ENCODE data around the gene NOX5. TPM values are rescaled to one million over a fixed set of nuclear protein-coding genes. Genes with fewer than 3 reads are reported as not detected.

The NOX5 gene
- 0.11 TPM in 1 of 2 replicates, not detected in the other for total RNA-seq (2014; rRNA removed; shearing (Covaris generic))
- polyA plus RNA-seq (2016; fragmentation: Nextera tagmentation; extraction: Ambion mirVana) = 0.11 TPM in 1 of 2 replicates, not detected in the other

DNA sequence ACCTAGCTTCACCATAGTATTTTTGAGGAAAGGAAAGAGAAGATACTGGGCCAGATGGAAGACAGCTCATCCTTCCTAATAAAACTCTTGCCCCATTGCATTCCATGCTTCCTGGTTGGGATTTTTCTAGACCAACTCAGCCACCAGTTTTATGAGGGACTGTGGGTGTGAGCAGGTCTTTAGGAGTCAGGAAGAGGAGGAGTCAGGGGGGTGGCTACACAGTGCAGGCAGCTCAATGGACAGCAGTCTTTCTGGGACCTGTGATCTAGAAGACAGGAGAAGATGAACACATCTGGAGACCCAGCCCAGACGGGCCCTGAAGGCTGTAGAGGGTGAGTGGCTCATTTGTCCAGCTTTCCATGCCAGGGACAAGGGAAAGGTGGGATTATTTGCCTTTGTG lies at the start of gene NOX5:
NOX5 (plus strand) TSS at position 242 of the 400 bp plus-strand sequence; CDS start at position 283, 41 bp downstream.
- Histone ChIP-seq H3K4me2 (ENCODE audit: unreplicated experiment) (peak within 1 kb of the TSS; percentile 14), H3K27ac (no peak within 1 kb of the TSS), H2AFZ (peak within 1 kb of the TSS; percentile 50), H3K9me2 (ENCODE audit: insufficient read depth) (no peaks in the 10 kb centered on the region), H3F3A (ENCODE audit: insufficient read depth) (peaks cover 13% of the 10 kb centered on the region), H3K9me3 (ENCODE audit: low read depth) (no peaks in the 10 kb centered on the region), H4K20me1 (ENCODE audit: insufficient read depth) (no peaks in the 10 kb centered on the region), H3K79me2 (ENCODE audit: insufficient read depth) (no peaks in the 10 kb centered on the region), H3K9ac (no peak within 1 kb of the TSS), H3K4me1 (ENCODE audit: insufficient read depth) (peaks cover 20% of the 10 kb centered on the region), H3K36me3 (ENCODE audit: low read depth) (no peaks in the 10 kb centered on the region), H3K4me3 (no peak within 1 kb of the TSS), H3K27me3 (replicated peaks; ENCODE audit: insufficient read depth) (no peaks in the 10 kb centered on the region)
- no peak for TF ChIP-seq EZH2 (IDR thresholded peaks at IDR 0.05; ENCODE audit: insufficient read depth, poor library complexity, severe bottlenecking)
- TF ChIP-seq EZH2phosphoT487 (IDR thresholded peaks at IDR 0.05; ENCODE audit: insufficient read depth, low read depth) = no peak
- peak; percentile 92 for DNase-seq
- WGBS, 2 experiments (ENCODE audit: low coverage in 1 of 2, low lambda C conversion rate in 2 of 2, missing lambda C conversion rate in 2 of 2) = 0 to 18% methylated on average over 1 of the region's 1 CpG
- in situ Hi-C loops (cut with MboI) = no loop called here

DNA sequence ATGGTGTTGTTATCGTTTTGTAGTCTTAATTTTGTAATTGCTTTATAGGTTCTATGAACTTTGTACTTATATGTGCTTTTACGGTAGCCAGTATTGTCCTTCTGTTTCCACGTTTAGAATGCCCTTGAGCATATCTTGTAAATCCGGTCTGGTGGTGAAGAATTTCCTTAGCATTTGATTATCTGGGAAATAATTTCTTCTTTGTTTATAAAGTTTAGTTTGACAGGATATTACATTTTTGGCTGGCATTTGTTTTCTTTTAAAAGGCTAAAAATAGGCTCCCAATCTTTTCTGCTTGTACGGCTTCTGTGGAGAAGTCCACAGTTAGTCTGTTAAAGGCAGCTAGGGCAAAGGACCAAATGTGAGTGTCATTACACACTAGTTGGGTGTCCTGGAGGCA lies 47.5 kb upstream of the NOX5 start:
- Histone ChIP-seq H3K27ac (no peak overlapping the region), H3K4me2 (ENCODE audit: unreplicated experiment) (no peak overlapping the region), H3K4me1 (ENCODE audit: insufficient read depth) (no peaks in the 10 kb centered on the region), H3K4me3 (no peak overlapping the region), H3K9ac (no peak overlapping the region), H2AFZ (no peak overlapping the region), H3K9me3 (ENCODE audit: low read depth) (no peaks in the 10 kb centered on the region), H3K9me2 (ENCODE audit: insufficient read depth) (no peaks in the 10 kb centered on the region), H3K36me3 (ENCODE audit: low read depth) (no peaks in the 10 kb centered on the region), H3K27me3 (replicated peaks; ENCODE audit: insufficient read depth) (peaks cover 27% of the 10 kb centered on the region), H4K20me1 (ENCODE audit: insufficient read depth) (no peaks in the 10 kb centered on the region), H3K79me2 (ENCODE audit: insufficient read depth) (no peaks in the 10 kb centered on the region), H3F3A (ENCODE audit: insufficient read depth) (no peaks in the 10 kb centered on the region)
- in situ Hi-C loops (cut with MboI) = no loop called here
- DNase-seq = no peak
- 50 to 60% methylated on average over 5 of the region's 5 CpGs for WGBS, 2 experiments (ENCODE audit: low coverage in 1 of 2, low lambda C conversion rate in 2 of 2, missing lambda C conversion rate in 2 of 2)
- TF ChIP-seq EZH2 (IDR thresholded peaks at IDR 0.05; ENCODE audit: insufficient read depth, poor library complexity, severe bottlenecking) (no peak), EZH2phosphoT487 (IDR thresholded peaks at IDR 0.05; ENCODE audit: insufficient read depth, low read depth) (no peak)

DNA sequence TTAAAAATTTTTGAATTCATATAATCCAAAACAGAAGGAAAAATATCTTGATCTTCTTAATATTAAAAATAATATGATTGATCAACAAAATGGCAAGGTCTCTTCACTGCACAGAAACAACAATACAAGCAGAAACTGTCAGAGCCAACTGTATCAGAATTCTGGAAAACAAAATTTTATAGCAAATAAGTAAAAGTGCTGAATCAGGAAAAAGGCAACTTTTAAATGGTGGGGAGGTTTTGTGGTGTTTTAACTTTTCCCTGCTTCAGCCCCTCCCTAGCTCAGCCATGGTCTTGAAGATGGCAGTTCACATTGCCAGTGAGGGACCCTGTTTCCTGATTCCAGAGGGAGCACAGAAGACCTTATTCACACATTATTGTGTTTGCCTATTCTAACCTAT lies 46.5 kb upstream of the NOX5 start:
- peaks cover 24% of the 10 kb centered on the region for H3K27me3 ChIP-seq (replicated peaks; ENCODE audit: insufficient read depth)
- in situ Hi-C loops (cut with MboI) = no loop called here
- H3K9ac ChIP-seq = no peak overlapping the region
- no peaks in the 10 kb centered on the region for H3K79me2 ChIP-seq (ENCODE audit: insufficient read depth)
- no peak overlapping the region for H3K4me3 ChIP-seq
- no peak overlapping the region for H3K4me2 ChIP-seq (ENCODE audit: unreplicated experiment)
- no peaks in the 10 kb centered on the region for H3F3A ChIP-seq (ENCODE audit: insufficient read depth)
- DNase-seq = no peak
- TF ChIP-seq EZH2 (IDR thresholded peaks at IDR 0.05; ENCODE audit: insufficient read depth, poor library complexity, severe bottlenecking) = no peak
- no peak for TF ChIP-seq EZH2phosphoT487 (IDR thresholded peaks at IDR 0.05; ENCODE audit: insufficient read depth, low read depth)
- H3K9me3 ChIP-seq (ENCODE audit: low read depth) = no peaks in the 10 kb centered on the region
- H4K20me1 ChIP-seq (ENCODE audit: insufficient read depth) = no peaks in the 10 kb centered on the region
- no peaks in the 10 kb centered on the region for H3K36me3 ChIP-seq (ENCODE audit: low read depth)
- H3K4me1 ChIP-seq (ENCODE audit: insufficient read depth) = no peaks in the 10 kb centered on the region
- H3K27ac ChIP-seq = no peak overlapping the region
- H3K9me2 ChIP-seq (ENCODE audit: insufficient read depth) = no peaks in the 10 kb centered on the region
- no peak overlapping the region for H2AFZ ChIP-seq

- H3K36me3 ChIP-seq (ENCODE audit: low read depth) = no peaks in the 10 kb centered on the region
- no peaks in the 10 kb centered on the region for H3K79me2 ChIP-seq (ENCODE audit: insufficient read depth)
- H3K4me3 ChIP-seq = no peak overlapping the region
- TF ChIP-seq EZH2phosphoT487 (IDR thresholded peaks at IDR 0.05; ENCODE audit: insufficient read depth, low read depth) (no peak), EZH2 (IDR thresholded peaks at IDR 0.05; ENCODE audit: insufficient read depth, poor library complexity, severe bottlenecking) (no peak)
- H3K27me3 ChIP-seq (replicated peaks; ENCODE audit: insufficient read depth) = peaks cover 19% of the 10 kb centered on the region
- H3K9ac ChIP-seq = no peak overlapping the region
- no peak overlapping the region for H3K27ac ChIP-seq
- H2AFZ ChIP-seq = no peak overlapping the region
- no peaks in the 10 kb centered on the region for H3K4me1 ChIP-seq (ENCODE audit: insufficient read depth)
- H3K4me2 ChIP-seq (ENCODE audit: unreplicated experiment) = no peak overlapping the region
- no peaks in the 10 kb centered on the region for H3K9me3 ChIP-seq (ENCODE audit: low read depth)
- H4K20me1 ChIP-seq (ENCODE audit: insufficient read depth) = no peaks in the 10 kb centered on the region
- no peaks in the 10 kb centered on the region for H3K9me2 ChIP-seq (ENCODE audit: insufficient read depth)
- DNase-seq = no peak
- in situ Hi-C loops (cut with MboI) = no loop called here
- no peaks in the 10 kb centered on the region for H3F3A ChIP-seq (ENCODE audit: insufficient read depth)
These were observed 45.2 kb upstream of the NOX5 start for GRCh38 chr15:68969298-68969697.

Data from GM23248 (cell line).